ENCODE results near the gene IKZF2.

- TF ChIP-seq EZH2 (IDR thresholded peaks at IDR 0.05) (no peak), POLR2A (IDR thresholded peaks at IDR 0.05; ENCODE audit: borderline replicate concordance, extremely low read depth, insufficient read depth, insufficient read length) (no peak), CTCF (IDR thresholded peaks at IDR 0.05 in 2 of 3, conservative IDR thresholded peaks at IDR 0.05 in 1 of 3; ENCODE audit: borderline replicate concordance in 1 of 3, insufficient read depth in 1 of 3, low read depth in 2 of 3, low read length in 2 of 3) (no peak), EZH2phosphoT487 (IDR thresholded peaks at IDR 0.05; ENCODE audit: borderline replicate concordance) (no peak), POLR2AphosphoS5 (IDR thresholded peaks at IDR 0.05; ENCODE audit: low read depth, low read length) (no peak), TCF7L2 (IDR thresholded peaks at IDR 0.05; ENCODE audit: borderline replicate concordance, extremely low read depth, insufficient read depth, insufficient read length) (no peak)
Observed at GRCh38 chr2:213181712-213182111, 30.3 kb upstream of the IKZF2 start.
